Measurements from ENCODE around the gene SMAP1. TPM values are rescaled to one million over a fixed set of nuclear protein-coding genes. Genes with fewer than 3 reads are reported as not detected.

The SMAP1 gene
- total RNA-seq, 1 experiment from 2014 or later, result 3.5 TPM

DNA sequence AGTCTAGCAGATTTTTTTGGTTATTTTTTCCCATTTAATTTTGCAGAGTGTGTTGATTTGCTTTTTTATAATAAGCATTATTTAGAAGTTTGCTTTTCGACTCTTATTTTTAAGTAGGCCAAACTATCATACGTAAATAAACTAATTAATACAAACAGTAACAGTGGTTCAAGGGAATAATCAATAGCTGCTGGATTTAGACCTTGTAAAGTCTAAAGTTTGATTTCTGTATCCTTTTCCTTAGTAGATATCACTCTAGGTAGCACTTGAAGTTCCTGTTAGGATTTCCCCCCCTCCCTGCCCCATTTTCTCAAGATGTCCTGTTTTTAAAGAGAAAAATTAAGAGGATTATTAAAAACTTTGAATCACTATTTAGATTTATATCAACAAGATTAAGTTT, 153.1 kb downstream of the SMAP1 start:
- intact Hi-C loops (cut with micrococcal nuclease), result no loop called here
- POLR2A ChIA-PET, result no interaction called here
- DNase-seq (ENCODE audit: low read depth, low spot score) (no peak), ATAC-seq (no peak)
- no peak overlapping the region for H3K9ac ChIP-seq (ENCODE audit: low read length)
- RAD21 ChIA-PET (ENCODE audit: low non-redundant PET in 1 of 2, low total read pairs in 2 of 2, uncharacterized antibody in 2 of 2, unreplicated experiment in 2 of 2), result no interaction called here
- CTCF ChIA-PET, result no interaction called here
- H3K27ac ChIP-seq (ENCODE audit: low read depth, low read length), result no peak overlapping the region
- no peaks in the 10 kb centered on the region for H3K27me3 ChIP-seq (ENCODE audit: insufficient read depth, low read length)
- no peaks in the 10 kb centered on the region for H3K36me3 ChIP-seq (ENCODE audit: control insufficient read depth in 1 of 2, insufficient read depth in 2 of 2, low read length in 2 of 2)
- H2AFZ ChIP-seq (ENCODE audit: low read depth, low read length, poor library complexity, severe bottlenecking), result no peak overlapping the region
- H3K4me2 ChIP-seq (ENCODE audit: low read length), result no peak overlapping the region
- H3K79me2 ChIP-seq (ENCODE audit: insufficient read depth, low read length), result no peaks in the 10 kb centered on the region
- no peaks in the 10 kb centered on the region for H3K9me3 ChIP-seq (ENCODE audit: control insufficient read depth in 1 of 2, insufficient read depth in 1 of 2, low read depth in 1 of 2, low read length in 2 of 2)
- no peaks in the 10 kb centered on the region for H4K20me1 ChIP-seq (ENCODE audit: insufficient read depth)
- TF ChIP-seq FOSL1 (IDR thresholded peaks at IDR 0.05; ENCODE audit: low read depth), result no peak
- no peaks in the 10 kb centered on the region for H3K4me1 ChIP-seq (ENCODE audit: control insufficient read depth in 1 of 2, insufficient read depth in 2 of 2, low read length in 2 of 2)
- no TSS peak for BruUV-seq (replicated peaks)
- no peak overlapping the region for H3K4me3 ChIP-seq (replicated peaks in 1 of 2; ENCODE audit: low read depth in 1 of 2, low read length in 2 of 2)
- no peaks in the 10 kb centered on the region for H3K9me2 ChIP-seq (ENCODE audit: insufficient read depth)

DNA sequence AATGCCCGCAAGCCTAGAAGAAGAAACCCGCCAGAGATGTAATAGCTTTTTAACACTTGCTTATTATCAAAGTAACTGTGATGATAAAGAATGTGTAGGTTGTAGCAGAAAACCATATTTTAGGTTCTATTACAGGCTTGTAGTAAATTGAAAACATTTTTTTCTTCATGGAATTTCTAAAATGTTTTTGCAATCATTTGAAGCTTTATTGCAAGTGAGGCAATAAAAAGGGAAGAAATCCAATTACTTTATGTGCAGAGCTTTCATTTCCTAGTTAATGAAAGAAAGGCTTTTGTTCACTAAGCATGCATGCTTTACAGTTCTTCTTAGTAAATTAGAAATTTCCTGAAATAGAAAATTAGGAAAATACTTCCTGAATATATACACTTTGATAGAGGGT, 154.1 kb downstream of the SMAP1 start:
- TF ChIP-seq POLR2A (IDR thresholded peaks at IDR 0.05; ENCODE audit: borderline replicate concordance, extremely low read depth, insufficient read depth, insufficient read length), result no peak
- TF ChIP-seq ZNF274 (IDR thresholded peaks at IDR 0.05; ENCODE audit: low read depth, low read length), result no peak
- TF ChIP-seq CBX3 (IDR thresholded peaks at IDR 0.05; ENCODE audit: low read depth), result no peak
- no peak for TF ChIP-seq ELF1 (IDR thresholded peaks at IDR 0.05; ENCODE audit: borderline replicate concordance, low read depth)
- no peak for TF ChIP-seq ATF3 (IDR thresholded peaks at IDR 0.05)
- TF ChIP-seq FOSL1 (IDR thresholded peaks at IDR 0.05; ENCODE audit: low read depth), result no peak
- TF ChIP-seq YY1 (IDR thresholded peaks at IDR 0.05; ENCODE audit: extremely low read depth, insufficient replicate concordance, low read depth, low read length), result no peak
- TF ChIP-seq, protein P1, sequence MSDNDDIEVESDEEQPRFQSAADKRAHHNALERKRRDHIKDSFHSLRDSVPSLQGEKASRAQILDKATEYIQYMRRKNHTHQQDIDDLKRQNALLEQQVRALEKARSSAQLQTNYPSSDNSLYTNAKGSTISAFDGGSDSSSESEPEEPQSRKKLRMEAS (IDR thresholded peaks at IDR 0.05), result no peak
- TF ChIP-seq SRF (IDR thresholded peaks at IDR 0.05; ENCODE audit: low read depth), result no peak
- no peak for TF ChIP-seq EZH2phosphoT487 (IDR thresholded peaks at IDR 0.05; ENCODE audit: borderline replicate concordance)
- TF ChIP-seq, protein P2, sequence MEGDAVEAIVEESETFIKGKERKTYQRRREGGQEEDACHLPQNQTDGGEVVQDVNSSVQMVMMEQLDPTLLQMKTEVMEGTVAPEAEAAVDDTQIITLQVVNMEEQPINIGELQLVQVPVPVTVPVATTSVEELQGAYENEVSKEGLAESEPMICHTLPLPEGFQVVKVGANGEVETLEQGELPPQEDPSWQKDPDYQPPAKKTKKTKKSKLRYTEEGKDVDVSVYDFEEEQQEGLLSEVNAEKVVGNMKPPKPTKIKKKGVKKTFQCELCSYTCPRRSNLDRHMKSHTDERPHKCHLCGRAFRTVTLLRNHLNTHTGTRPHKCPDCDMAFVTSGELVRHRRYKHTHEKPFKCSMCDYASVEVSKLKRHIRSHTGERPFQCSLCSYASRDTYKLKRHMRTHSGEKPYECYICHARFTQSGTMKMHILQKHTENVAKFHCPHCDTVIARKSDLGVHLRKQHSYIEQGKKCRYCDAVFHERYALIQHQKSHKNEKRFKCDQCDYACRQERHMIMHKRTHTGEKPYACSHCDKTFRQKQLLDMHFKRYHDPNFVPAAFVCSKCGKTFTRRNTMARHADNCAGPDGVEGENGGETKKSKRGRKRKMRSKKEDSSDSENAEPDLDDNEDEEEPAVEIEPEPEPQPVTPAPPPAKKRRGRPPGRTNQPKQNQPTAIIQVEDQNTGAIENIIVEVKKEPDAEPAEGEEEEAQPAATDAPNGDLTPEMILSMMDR (IDR thresholded peaks at IDR 0.05 in 2 of 3, conservative IDR thresholded peaks at IDR 0.05 in 1 of 3; ENCODE audit: borderline replicate concordance in 1 of 3, insufficient read depth in 1 of 3, low read depth in 2 of 3, low read length in 2 of 3), result no peak
- TF ChIP-seq RAD21 (IDR thresholded peaks at IDR 0.05; ENCODE audit: low read depth), result no peak
- no peak for TF ChIP-seq CEBPB (IDR thresholded peaks at IDR 0.05; ENCODE audit: low read depth)
- no peak for TF ChIP-seq EZH2 (IDR thresholded peaks at IDR 0.05)
- TF ChIP-seq SIN3A (IDR thresholded peaks at IDR 0.05; ENCODE audit: low read depth), result no peak
- TF ChIP-seq, protein P3, sequence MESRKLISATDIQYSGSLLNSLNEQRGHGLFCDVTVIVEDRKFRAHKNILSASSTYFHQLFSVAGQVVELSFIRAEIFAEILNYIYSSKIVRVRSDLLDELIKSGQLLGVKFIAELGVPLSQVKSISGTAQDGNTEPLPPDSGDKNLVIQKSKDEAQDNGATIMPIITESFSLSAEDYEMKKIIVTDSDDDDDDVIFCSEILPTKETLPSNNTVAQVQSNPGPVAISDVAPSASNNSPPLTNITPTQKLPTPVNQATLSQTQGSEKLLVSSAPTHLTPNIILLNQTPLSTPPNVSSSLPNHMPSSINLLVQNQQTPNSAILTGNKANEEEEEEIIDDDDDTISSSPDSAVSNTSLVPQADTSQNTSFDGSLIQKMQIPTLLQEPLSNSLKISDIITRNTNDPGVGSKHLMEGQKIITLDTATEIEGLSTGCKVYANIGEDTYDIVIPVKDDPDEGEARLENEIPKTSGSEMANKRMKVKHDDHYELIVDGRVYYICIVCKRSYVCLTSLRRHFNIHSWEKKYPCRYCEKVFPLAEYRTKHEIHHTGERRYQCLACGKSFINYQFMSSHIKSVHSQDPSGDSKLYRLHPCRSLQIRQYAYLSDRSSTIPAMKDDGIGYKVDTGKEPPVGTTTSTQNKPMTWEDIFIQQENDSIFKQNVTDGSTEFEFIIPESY (IDR thresholded peaks at IDR 0.05; ENCODE audit: extremely low read depth, insufficient replicate concordance, low read length), result no peak
- TF ChIP-seq POLR2AphosphoS5 (IDR thresholded peaks at IDR 0.05; ENCODE audit: low read depth, low read length), result no peak
- no TSS peak for BruUV-seq (replicated peaks)
- DNase-seq (ENCODE audit: low read depth, low spot score) (no peak), ATAC-seq (no peak)
- POLR2A ChIA-PET, result no interaction called here
- no peaks in the 10 kb centered on the region for H3K9me3 ChIP-seq (ENCODE audit: control insufficient read depth in 1 of 2, insufficient read depth in 1 of 2, low read depth in 1 of 2, low read length in 2 of 2)
- H3K27ac ChIP-seq (ENCODE audit: low read depth, low read length), result no peak overlapping the region
- no peaks in the 10 kb centered on the region for H4K20me1 ChIP-seq (ENCODE audit: insufficient read depth)
- no peaks in the 10 kb centered on the region for H3K4me1 ChIP-seq (ENCODE audit: control insufficient read depth in 1 of 2, insufficient read depth in 2 of 2, low read length in 2 of 2)
- H3K4me2 ChIP-seq (ENCODE audit: low read length), result no peak overlapping the region
- intact Hi-C loops (cut with micrococcal nuclease), result no loop called here
- no peak overlapping the region for H3K9ac ChIP-seq (ENCODE audit: low read length)
- no peak overlapping the region for H2AFZ ChIP-seq (ENCODE audit: low read depth, low read length, poor library complexity, severe bottlenecking)
- H3K9me2 ChIP-seq (ENCODE audit: insufficient read depth), result no peaks in the 10 kb centered on the region
- H3K36me3 ChIP-seq (ENCODE audit: control insufficient read depth in 1 of 2, insufficient read depth in 2 of 2, low read length in 2 of 2), result no peaks in the 10 kb centered on the region
- H3K79me2 ChIP-seq (ENCODE audit: insufficient read depth, low read length), result no peaks in the 10 kb centered on the region
- RAD21 ChIA-PET (ENCODE audit: low non-redundant PET in 1 of 2, low total read pairs in 2 of 2, uncharacterized antibody in 2 of 2, unreplicated experiment in 2 of 2), result no interaction called here
- H3K4me3 ChIP-seq (replicated peaks in 1 of 2; ENCODE audit: low read depth in 1 of 2, low read length in 2 of 2), result no peak overlapping the region
- CTCF ChIA-PET, result no interaction called here
- no peaks in the 10 kb centered on the region for H3K27me3 ChIP-seq (ENCODE audit: insufficient read depth, low read length)
